ENCODE results near the gene EPHX1. TPM values are rescaled to one million over a fixed set of nuclear protein-coding genes. Genes with fewer than 3 reads are reported as not detected.
"Not testable (repeated sequence)": the region's sequence is repeated elsewhere in the genome, so short reads cannot be mapped to it uniquely, and the experiment has no call there.

Gene EPHX1
- total RNA-seq, 2 experiments from 2014 or later = 0.68 to 0.85 TPM

GRCh38 chr1:225789142-225789541 is 20.8 kb upstream of the EPHX1 start:
- H3K27ac Mint-ChIP-seq; ATAC-seq; DNase-seq; H3K4me3 Mint-ChIP-seq; H3K4me1 Mint-ChIP-seq; H3K27me3 Mint-ChIP-seq; CTCF ChIA-PET; H3K9me3 Mint-ChIP-seq (ENCODE audit: low read depth): not testable (repeated sequence)
- peaks cover 65% of the 10 kb centered on the region for H3K36me3 Mint-ChIP-seq

DNA sequence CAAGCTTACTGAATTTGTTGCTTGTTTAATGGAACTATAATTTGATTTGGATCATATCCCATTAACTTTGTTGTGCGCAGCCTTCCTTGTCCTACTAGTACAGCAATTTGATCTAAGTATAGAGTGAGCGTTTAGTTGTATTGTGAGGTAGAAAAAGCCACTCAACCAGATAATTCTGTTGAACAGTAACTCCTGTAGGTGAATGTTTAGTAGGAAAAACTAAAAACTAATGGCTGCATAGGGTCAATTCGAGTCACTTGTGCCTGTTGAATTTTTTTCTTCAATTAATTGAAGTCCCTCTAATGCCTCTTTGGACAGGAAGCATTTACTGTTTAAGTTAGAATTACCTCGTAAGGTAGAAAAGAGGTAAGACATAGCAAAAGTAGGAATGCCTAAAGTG is 15.0 kb upstream of the EPHX1 start:
- H3K36me3 Mint-ChIP-seq = peaks cover 43% of the 10 kb centered on the region
- ATAC-seq = no peak
- no peaks in the 10 kb centered on the region for H3K4me1 Mint-ChIP-seq

DNA sequence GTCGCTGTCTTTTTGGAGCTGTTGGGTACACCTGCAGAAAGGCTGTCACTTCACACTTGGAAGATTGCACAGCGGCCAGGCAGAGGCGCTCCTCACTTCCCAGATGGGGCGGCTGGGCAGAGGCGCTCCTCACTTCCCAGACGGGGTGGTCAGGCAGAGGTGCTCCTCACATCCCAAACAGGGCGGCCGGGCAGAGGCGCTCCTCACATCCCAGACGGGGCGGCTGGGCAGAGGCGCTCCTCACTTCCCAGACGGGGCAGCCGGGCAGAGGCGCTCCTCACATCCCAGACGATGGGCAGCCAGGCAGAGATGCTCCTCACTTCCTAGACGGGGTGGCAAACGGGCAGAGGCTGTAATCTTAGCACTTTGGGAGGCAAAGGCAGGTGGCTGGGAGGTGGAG is 13.8 kb upstream of the EPHX1 start:
- CTCF ChIA-PET; H3K9me3 Mint-ChIP-seq (ENCODE audit: low read depth); DNase-seq; H3K4me3 Mint-ChIP-seq; H3K27me3 Mint-ChIP-seq; ATAC-seq; H3K4me1 Mint-ChIP-seq; H3K27ac Mint-ChIP-seq: not testable (repeated sequence)
- H3K36me3 Mint-ChIP-seq = peaks cover 34% of the 10 kb centered on the region

More for the DNA sequence above, 15.0 kb upstream of the EPHX1 start:
- Mint-ChIP-seq H3K27ac (no peak overlapping the region), H3K27me3 (no peaks in the 10 kb centered on the region), H3K9me3 (ENCODE audit: low read depth) (peaks cover 4% of the 10 kb centered on the region), H3K4me3 (no peak overlapping the region)
- no peak for DNase-seq
- CTCF ChIA-PET = no interaction called here

DNA sequence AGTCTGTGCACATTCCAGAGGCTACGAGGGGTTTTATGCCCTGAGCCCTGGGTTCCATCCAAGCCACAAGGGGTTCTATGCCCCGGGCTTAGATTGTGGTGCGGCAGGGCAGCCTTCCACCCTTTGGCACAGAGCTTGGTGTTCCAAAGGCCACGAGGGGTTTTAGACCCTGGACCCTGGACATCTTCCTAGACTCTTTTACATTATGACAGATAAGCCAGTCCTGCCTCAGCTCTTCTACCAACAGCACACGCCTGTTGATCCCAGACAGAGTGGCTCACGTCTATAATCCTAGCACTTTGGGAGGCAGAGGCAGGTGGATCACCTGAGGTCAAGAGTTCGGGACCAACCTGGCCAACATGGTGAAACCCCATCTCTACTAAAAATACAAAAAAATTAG is 8.8 kb upstream of the EPHX1 start:
- H3K4me3 Mint-ChIP-seq; H3K9me3 Mint-ChIP-seq (ENCODE audit: low read depth); H3K36me3 Mint-ChIP-seq; H3K27me3 Mint-ChIP-seq; CTCF ChIA-PET; H3K27ac Mint-ChIP-seq; DNase-seq; H3K4me1 Mint-ChIP-seq; ATAC-seq: not testable (repeated sequence)

DNA sequence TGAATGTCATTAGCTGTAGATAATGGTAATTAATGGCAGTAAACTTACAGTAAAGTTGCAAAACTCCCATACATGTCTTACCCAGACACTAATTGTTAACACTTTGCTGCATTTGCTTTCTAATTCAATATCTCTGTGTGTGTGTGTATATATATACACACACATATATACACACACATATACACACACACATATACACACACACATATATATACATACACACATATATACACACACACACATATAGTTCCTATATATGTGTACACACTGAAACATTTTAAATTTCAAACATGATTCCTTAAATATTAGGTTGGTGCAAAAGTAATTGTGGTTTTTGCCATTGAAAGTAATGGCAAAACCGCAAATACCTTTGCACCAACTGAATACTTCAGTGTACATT is 3.7 kb upstream of the EPHX1 start:
- Mint-ChIP-seq H3K27ac (no peak overlapping the region), H3K4me3 (no peak overlapping the region), H3K4me1 (peaks cover 12% of the 10 kb centered on the region), H3K36me3 (no peaks in the 10 kb centered on the region), H3K9me3 (ENCODE audit: low read depth) (no peaks in the 10 kb centered on the region), H3K27me3 (peaks cover 14% of the 10 kb centered on the region)
- ATAC-seq (no peak), DNase-seq (no peak)
- CTCF ChIA-PET = no interaction called here

DNA sequence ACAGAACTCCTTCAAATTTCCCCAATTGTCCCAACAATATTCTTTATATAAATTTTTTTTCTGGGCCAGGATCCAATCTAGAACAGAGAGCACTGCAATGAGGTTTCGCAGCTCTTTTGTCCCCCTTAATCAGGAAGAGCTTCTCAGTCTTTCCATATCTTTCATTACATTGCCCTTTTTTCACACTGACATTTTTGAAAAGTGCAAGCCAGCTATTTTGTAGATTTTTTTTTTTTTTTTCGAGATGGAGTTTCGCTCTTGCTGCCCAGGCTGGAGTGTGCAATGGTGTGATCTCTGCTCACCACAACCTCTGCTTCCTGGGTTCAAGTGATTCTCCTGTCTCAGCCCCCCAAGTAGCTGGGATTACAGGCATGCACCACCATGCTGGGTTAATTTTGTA is 3.2 kb upstream of the EPHX1 start:
- H3K36me3 Mint-ChIP-seq; H3K27ac Mint-ChIP-seq; ATAC-seq; H3K9me3 Mint-ChIP-seq (ENCODE audit: low read depth); CTCF ChIA-PET; H3K4me3 Mint-ChIP-seq; DNase-seq: not testable (repeated sequence)
- Mint-ChIP-seq H3K4me1 (peaks cover 12% of the 10 kb centered on the region), H3K27me3 (peaks cover 19% of the 10 kb centered on the region)

DNA sequence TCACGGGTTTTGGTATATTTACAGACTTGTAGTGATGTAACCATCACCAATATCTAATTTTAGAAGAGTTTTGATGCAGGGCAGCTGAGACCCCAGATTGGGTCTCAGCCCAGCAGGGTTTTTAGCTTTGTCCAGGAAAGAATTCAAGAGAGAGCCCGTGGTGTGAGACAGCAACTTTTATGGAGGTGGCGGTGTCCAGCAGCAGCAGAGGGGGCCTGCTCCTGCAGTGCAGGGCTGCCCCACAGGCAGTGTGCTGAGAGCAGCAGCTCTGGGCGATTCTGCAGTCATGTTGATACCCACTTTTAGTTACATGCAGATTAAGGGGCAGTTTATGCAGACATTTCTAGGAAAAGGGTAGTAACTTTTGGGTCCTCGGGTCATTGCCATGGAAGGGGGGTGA is 1.8 kb upstream of the EPHX1 start:
- Mint-ChIP-seq H3K9me3 (ENCODE audit: low read depth) (no peaks in the 10 kb centered on the region), H3K27ac (no peak overlapping the region), H3K4me1 (peaks cover 12% of the 10 kb centered on the region), H3K36me3 (no peaks in the 10 kb centered on the region), H3K27me3 (peaks cover 21% of the 10 kb centered on the region), H3K4me3 (no peak overlapping the region)
- CTCF ChIA-PET = interaction anchor here (1.2 kb wide), 1 partner anchor 9 kb away, joined by 3 read pairs; no protein-coding TSS in a partner anchor
- DNase-seq (no peak), ATAC-seq (no peak)

DNA sequence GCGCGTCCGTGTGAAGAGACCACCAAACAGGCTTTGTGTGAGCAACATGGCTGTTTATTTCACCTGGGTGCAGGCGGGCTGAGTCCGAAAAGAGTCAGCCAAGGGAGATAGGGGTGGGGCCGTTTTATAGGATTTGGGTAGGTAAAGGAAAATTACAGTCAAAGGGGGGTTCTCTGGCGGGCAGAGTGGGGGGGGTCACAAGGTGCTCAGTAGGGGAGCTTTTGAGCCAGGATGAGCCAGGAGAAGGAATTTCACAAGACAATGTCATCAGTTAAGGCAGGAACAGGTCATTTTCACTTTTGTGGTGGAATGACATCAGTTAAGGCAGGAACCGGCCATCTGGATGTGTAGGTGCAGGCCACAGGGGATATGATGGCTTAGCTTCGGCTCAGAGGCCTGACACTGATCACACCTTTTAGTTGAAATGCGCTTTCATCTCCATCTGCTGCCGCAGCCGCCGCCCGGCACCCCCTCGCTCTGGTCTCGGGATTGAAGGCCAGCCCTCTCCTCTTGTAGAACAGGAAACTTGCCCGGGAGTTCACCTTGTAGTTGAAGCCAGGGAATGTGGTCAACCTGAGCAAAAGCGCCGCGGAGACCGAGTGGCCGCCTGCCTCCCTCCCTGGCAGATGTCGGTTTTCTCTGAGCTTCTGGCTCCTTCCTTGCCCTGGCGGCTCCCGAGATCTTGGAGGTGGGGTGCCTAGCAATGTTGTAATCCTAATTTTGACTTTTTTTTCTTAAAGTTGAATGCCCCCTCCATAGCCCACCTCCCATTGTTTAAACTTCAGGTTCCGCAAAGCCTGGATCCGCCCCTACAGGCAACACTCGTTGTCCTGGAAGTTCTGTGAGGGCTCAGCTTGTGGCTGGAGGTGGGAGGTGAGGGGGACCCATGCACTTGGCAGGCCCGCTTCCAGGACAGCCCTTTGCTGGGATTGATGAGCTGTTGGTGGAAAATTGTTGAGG is 935 bp downstream of the EPHX1 start:
- H3K9me3 Mint-ChIP-seq (ENCODE audit: low read depth); DNase-seq; ATAC-seq; H3K27ac Mint-ChIP-seq; H3K36me3 Mint-ChIP-seq: not testable (repeated sequence)
- Mint-ChIP-seq H3K27me3 (peaks cover 21% of the 10 kb centered on the region), H3K4me3 (peak overlapping the region; percentile 66), H3K4me1 (peaks cover 12% of the 10 kb centered on the region)
- CTCF ChIA-PET = interaction anchor here (0.7 to 1.5 kb wide), 2 partner anchors 165 to 172 kb away, joined by 3 read pairs; no protein-coding TSS in a partner anchor

DNA sequence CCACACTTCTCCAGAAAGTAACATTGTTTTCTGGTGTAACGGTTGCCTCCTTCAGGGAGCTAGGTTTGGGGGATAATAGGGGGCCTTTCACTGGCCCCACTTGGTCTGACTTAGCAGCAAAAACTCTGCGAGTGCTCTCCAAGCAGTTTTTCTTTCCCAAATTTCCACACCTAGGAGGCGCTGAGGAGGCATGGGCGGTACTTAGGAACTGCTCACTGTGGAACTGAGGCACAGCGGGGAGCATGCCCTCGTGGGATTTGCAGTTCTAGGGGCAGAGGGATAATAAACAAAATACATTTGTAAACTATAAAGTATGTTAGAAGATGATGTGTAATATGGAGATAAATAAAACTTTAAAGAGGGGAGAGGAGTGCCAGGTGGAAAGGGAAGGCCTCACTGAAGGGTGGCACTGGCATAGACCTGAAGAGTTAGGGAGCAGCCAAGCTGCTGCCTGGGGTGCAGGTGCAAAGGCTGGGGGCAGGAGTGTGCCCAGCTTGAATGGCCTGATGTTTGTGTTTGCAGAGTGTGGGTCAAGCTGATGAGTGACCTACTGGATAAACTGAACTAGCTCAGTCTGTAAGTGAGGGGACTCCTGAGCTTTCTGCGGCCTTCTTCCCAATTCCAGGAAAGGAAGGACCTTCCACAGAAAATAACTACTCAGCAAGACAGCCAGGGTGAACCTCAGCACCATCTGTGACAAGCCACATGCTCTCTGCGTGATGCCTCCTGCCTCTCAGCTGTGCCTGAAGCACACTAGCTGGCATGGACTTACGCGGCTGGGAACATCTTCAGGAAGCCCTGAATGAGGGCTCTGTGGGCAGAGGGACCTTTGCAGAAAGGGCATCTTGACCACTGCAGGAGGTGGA is 1.9 kb downstream of the EPHX1 start:
- peaks cover 12% of the 10 kb centered on the region for H3K4me1 Mint-ChIP-seq
- CTCF ChIA-PET = interaction anchor here (0.7 to 1.5 kb wide), 2 partner anchors 164 to 171 kb away, joined by 3 read pairs; no protein-coding TSS in a partner anchor
- ATAC-seq = no peak

GRCh38 chr1:225812488-225813213 is 2.7 kb downstream of the EPHX1 start:
- Mint-ChIP-seq H3K27me3 (peaks cover 21% of the 10 kb centered on the region), H3K4me1 (peaks cover 15% of the 10 kb centered on the region), H3K9me3 (ENCODE audit: low read depth) (no peaks in the 10 kb centered on the region), H3K36me3 (no peaks in the 10 kb centered on the region), H3K4me3 (no peak overlapping the region), H3K27ac (no peak overlapping the region)
- no peak for ATAC-seq
- DNase-seq = no peak
- CTCF ChIA-PET = interaction anchor here (1.5 kb wide), 1 partner anchor 163 kb away, joined by 3 read pairs; no protein-coding TSS in a partner anchor

More for the DNA sequence above, 1.9 kb downstream of the EPHX1 start:
- no peak for DNase-seq
- H3K9me3 Mint-ChIP-seq (ENCODE audit: low read depth) = no peaks in the 10 kb centered on the region
- H3K27me3 Mint-ChIP-seq = peaks cover 21% of the 10 kb centered on the region
- no peak overlapping the region for H3K27ac Mint-ChIP-seq
- no peaks in the 10 kb centered on the region for H3K36me3 Mint-ChIP-seq
- H3K4me3 Mint-ChIP-seq = no peak overlapping the region

GRCh38 chr1:225813214-225813964 is 3.5 kb downstream of the EPHX1 start:
- Mint-ChIP-seq H3K9me3 (ENCODE audit: low read depth) (no peaks in the 10 kb centered on the region), H3K27ac (no peak overlapping the region), H3K36me3 (no peaks in the 10 kb centered on the region), H3K27me3 (peaks cover 21% of the 10 kb centered on the region), H3K4me3 (no peak overlapping the region), H3K4me1 (peaks cover 19% of the 10 kb centered on the region)
- CTCF ChIA-PET = interaction anchor here (1.0 to 1.9 kb wide), 2 partner anchors 14 to 35 kb away, joined by 3 to 7 read pairs; partner anchors contain the start of gene SRP9
- no peak for ATAC-seq
- DNase-seq = no peak

GRCh38 chr1:225814381-225814780 is 4.5 kb downstream of the EPHX1 start:
- H3K9me3 Mint-ChIP-seq (ENCODE audit: low read depth) = no peaks in the 10 kb centered on the region
- H3K4me3 Mint-ChIP-seq = no peak overlapping the region
- peaks cover 16% of the 10 kb centered on the region for H3K27me3 Mint-ChIP-seq
- no peaks in the 10 kb centered on the region for H3K36me3 Mint-ChIP-seq
- no peak overlapping the region for H3K27ac Mint-ChIP-seq
- H3K4me1 Mint-ChIP-seq = peaks cover 18% of the 10 kb centered on the region
- ATAC-seq = no peak
- CTCF ChIA-PET = interaction anchor here (1.0 to 1.9 kb wide), 2 partner anchors 15 to 36 kb away, joined by 3 to 7 read pairs; partner anchors contain the start of gene SRP9
- DNase-seq = no peak

Data from activated CD8-positive, alpha-beta memory T cell treated with anti-CD3 and anti-CD28 coated beads, Interleukin-2, amount 10 ng/mL, durations not matched to agents 7 days and 5 days (primary cell).